Right atrium auricular region (tissue), 2 donors: Measurements from ENCODE around the gene HMOX2. TPM values are rescaled to one million over a fixed set of nuclear protein-coding genes. Genes with fewer than 3 reads are reported as not detected.

ENCODE experiments used
- DNase-seq: peaks from one replicate; pipeline ENCODE4 v3.0.0-alpha.2; 2019; ENCODE audit warnings: low spot score
- H3K27ac ChIP-seq, 2 donors: fragments of 200-600 bp; sonication (generic); 1 replicate in 1 of 2; 2 replicates in 1 of 2; pipeline ENCODE4 v1.5.1; 2016 to 2019
- H3K27me3 ChIP-seq, 2 donors: fragments of 200-600 bp; sonication (generic); one replicate each; pipeline versions ENCODE4 v1.5.1 to v1.6.0; 2017 to 2019
- H3K36me3 ChIP-seq: fragments of 200-600 bp; sonication (generic); one replicate; pipeline ENCODE4 v1.5.1; 2016
- H3K4me1 ChIP-seq, 2 donors: fragments of 200-600 bp; sonication (generic); one replicate each; pipeline versions ENCODE4 v1.5.1 to v1.6.0; 2017 to 2019
- H3K4me3 ChIP-seq, 2 donors: fragments of 200-600 bp; sonication (generic); 1 replicate in 1 of 2; 2 replicates in 1 of 2; pipeline ENCODE4 v1.5.1; 2017 to 2019; ENCODE audit warnings: mild to moderate bottlenecking in 1 of 2, moderate library complexity in 1 of 2
- H3K9me3 ChIP-seq, 2 donors: fragments of 200-600 bp; sonication (generic); one replicate each; pipeline ENCODE4 v1.5.1; 2019
- CTCF ChIP-seq, 2 donors: fragments of 200-600 bp; sonication (generic); IDR thresholded peaks; one replicate each; pipeline ENCODE4 v1.5.1; 2019; ENCODE audit warnings: antibody characterized with exemption in 2 of 2
- total RNA-seq, 2 donors: library from RNA; depleted of rRNA; stranded (reverse); fragments of >200 nt; gene quantifications; one replicate each; pipeline ENCODE4 v1.1.0, GENCODE V29; 2016

HMOX2 gene
- total RNA-seq, 2 donors from 2014 or later, result 98.7 to 101 TPM

GRCh38 chr16:4513881-4514280 is 37.7 kb downstream of the HMOX2 start:
- H3K27me3 ChIP-seq, result no peaks in the 10 kb centered on the region
- TF ChIP-seq CTCF (IDR thresholded peaks at IDR 0.05), result no peak
- H3K4me3 ChIP-seq, result no peak overlapping the region
- H3K4me1 ChIP-seq, result peaks cover 0 to 56% of the 10 kb centered on the region in 2 donors
- DNase-seq, result no peak
- H3K27ac ChIP-seq, result peak overlapping the region; percentile 54 to 60
- H3K9me3 ChIP-seq, result no peaks in the 10 kb centered on the region
- peaks cover 41% of the 10 kb centered on the region for H3K36me3 ChIP-seq

DNA sequence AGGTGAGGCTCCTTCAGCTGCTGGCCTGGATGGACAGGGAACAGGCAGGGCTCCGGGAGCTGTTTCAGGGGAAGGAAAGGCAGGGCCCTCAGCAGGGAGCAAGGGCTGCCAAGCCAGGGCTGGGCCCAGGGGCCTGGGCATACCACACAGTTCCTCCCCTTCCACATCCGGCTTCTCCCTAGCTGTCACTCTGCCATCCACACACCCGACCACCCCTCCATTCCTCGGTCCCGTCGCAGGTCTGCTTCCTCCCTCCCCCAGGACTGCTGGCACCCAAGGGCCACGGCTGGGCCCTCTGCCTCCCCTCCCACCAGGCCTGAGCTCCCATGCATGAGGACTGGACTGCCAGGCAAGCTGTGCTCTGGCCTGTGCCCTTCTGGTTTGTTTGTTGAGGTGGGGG is 38.4 kb downstream of the HMOX2 start:
- H3K27me3 ChIP-seq, result no peaks in the 10 kb centered on the region
- no peak for TF ChIP-seq CTCF (IDR thresholded peaks at IDR 0.05)
- H3K4me1 ChIP-seq, result peaks cover 0 to 56% of the 10 kb centered on the region in 2 donors
- peaks cover 33% of the 10 kb centered on the region for H3K36me3 ChIP-seq
- no peaks in the 10 kb centered on the region for H3K9me3 ChIP-seq
- H3K27ac ChIP-seq, result peak overlapping the region; percentile 54 to 60
- DNase-seq, result no peak
- no peak overlapping the region for H3K4me3 ChIP-seq

DNA sequence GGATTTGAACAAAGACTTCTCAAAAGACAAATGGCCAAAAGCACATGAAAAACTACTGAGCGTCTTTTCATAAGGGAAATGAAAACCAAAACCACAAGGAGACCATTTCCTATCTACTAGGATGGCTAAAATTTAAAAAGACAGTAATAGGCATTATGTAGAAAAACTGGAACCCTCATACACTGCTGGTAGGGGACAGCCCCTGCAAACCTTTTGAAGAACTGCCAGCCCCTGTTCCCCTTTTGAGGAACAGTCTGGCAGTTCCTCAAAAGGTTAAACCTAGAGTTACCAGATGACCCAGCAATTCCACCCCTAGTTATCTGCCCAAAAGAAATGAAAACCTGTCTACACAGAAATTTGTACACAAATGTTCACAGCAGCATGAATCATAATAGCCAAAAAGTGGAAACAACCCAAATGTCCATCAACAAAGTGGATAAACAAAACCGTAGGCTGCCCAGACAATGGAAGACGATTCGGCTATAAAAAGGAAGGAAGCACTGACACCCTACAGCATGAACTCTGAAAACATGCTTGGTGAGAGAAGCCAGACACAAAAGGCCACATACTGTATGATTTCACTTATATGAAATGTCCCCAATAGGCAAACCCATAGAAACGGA is 39.5 kb downstream of the HMOX2 start:
- Histone ChIP-seq H3K27me3 (no peaks in the 10 kb centered on the region), H3K9me3 (no peaks in the 10 kb centered on the region), H3K4me3 (no peak overlapping the region), H3K4me1 (peaks cover 0 to 55% of the 10 kb centered on the region in 2 donors), H3K36me3 (peaks cover 22% of the 10 kb centered on the region), H3K27ac (peak overlapping the region; percentile 54 to 60)
- TF ChIP-seq CTCF (IDR thresholded peaks at IDR 0.05), result no peak
- DNase-seq, result no peak

DNA sequence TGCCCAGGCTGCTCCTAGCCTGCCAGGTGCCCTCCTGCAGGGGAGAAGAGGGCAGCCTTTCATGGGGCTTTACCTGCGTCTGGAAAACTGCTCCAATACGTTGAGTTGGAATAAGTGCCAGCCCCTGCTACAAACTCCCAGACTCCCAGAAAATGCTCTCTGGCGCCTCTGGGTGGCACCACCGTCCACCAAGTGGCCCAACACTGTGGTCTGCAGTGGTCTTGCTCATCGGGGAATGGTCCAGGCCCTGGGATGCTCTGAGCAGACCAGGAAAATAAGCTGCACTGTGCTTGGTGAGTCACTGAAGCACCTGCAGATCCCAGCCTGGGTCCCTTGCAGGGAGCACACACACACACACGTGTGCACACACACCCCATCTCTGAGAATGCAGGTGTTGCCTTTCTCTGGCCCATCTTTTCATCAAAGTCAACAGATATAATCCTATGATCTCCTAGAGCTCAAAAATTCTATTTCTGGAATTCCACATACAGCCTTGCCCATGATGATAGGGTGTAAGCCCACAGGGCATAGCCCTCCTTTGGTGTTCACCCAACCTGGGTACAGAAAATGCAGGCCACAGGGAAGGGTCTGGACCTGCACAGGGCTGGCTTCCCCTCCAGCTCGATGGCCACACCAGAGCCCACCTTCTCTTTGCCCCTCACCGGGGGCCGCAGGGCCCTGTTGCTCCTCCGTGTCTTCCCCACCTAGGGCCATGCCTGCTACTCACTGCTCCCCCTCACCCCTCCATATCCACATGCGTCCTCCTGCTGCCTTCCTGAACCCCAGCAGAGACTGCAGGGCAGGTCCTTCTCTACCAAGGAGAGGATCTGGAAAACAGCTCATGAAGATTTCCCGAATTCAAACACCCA is 41.8 kb downstream of the HMOX2 start:
- H3K4me3 ChIP-seq, result no peak overlapping the region
- no peaks in the 10 kb centered on the region for H3K9me3 ChIP-seq
- peak; percentile 33 to 63 for TF ChIP-seq CTCF (IDR thresholded peaks at IDR 0.05)
- H3K27me3 ChIP-seq, result no peaks in the 10 kb centered on the region
- no peak for DNase-seq
- H3K36me3 ChIP-seq, result peaks cover 12% of the 10 kb centered on the region
- no peak overlapping the region for H3K27ac ChIP-seq
- H3K4me1 ChIP-seq, result peaks cover 0 to 46% of the 10 kb centered on the region in 2 donors

- no peak for DNase-seq
- Histone ChIP-seq H3K9me3 (no peaks in the 10 kb centered on the region), H3K27ac (no peak overlapping the region), H3K27me3 (no peaks in the 10 kb centered on the region), H3K36me3 (no peaks in the 10 kb centered on the region), H3K4me1 (peaks cover 0 to 44% of the 10 kb centered on the region in 2 donors), H3K4me3 (no peak overlapping the region)
- no peak for TF ChIP-seq CTCF (IDR thresholded peaks at IDR 0.05)
These were observed 43.3 kb downstream of the HMOX2 start for GRCh38 chr16:4519274-4520058.
